8988T (cell line): ENCODE measurements around the gene G6PC1.

Experiments
- DNase-seq: peaks from one replicate; pipeline ENCODE4 v3.0.0; 2011

Gene G6PC1

GRCh38 chr17:42950044-42950783 lies 49.6 kb downstream of the G6PC1 start:
- no peak for DNase-seq
